DMS153 (cell line): ENCODE results near the gene TMPRSS3.

Experiments used
- DNase-seq: peaks from one replicate; lab custom pipeline; 2025; lab: John Stamatoyannopoulos, UW

The TMPRSS3 gene

GRCh38 chr21:42350927-42351426 is 44.9 kb downstream of the TMPRSS3 start, which contains the start of gene TFF2:
TSS of gene TFF2 (minus strand) at chr21:42350994. CDS start at chr21:42350957, 37 bp downstream.
- no peak for DNase-seq

- no peak for DNase-seq
Measured at GRCh38 chr21:42350318-42350910, 45.4 kb downstream of the TMPRSS3 start.

DNA sequence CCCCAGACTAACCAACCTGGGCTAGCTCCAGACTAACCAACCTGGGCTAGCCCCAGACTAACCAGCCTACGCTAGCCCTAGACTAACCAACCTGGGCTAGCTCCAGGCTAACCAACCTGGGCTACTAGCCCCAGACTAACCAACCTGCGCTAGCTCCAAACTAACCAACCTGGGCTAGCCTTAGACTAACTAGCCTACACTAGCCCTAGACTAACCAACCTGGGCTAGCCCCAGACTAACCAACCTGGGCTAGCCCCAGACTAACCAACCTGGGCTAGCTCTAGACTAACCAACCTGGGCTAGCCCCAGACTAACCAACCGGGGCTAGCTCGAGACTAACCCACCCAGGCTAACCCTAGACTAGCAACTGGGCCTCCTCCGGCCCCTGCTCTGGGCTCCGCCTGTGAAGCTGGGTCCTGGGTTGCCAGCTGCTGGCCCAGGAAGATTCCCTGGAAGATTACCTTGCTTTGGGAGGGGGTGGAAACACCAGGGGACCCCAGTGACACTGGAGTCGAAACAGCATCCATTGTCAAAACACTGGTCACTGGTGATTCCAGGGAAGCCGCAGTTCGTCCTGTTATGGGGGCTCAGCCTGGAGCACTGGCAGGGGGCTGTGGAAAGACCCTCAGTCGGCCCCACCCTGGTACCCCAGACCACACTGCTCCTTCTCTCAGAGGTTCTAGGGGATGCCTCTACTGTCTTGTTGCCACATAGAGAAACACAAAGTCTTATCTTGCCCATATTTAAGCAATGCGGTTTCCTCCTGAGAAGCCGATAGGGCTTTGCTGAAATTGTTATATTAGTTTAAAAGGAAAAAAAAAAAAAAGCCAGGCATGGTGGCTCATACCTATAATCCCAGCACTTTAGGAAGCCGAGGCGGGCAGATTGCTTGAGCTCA is 46.2 kb downstream of the TMPRSS3 start:
- no peak for DNase-seq

- no peak for DNase-seq
Measured at GRCh38 chr21:42348762-42349161, 47.1 kb downstream of the TMPRSS3 start.

DNA sequence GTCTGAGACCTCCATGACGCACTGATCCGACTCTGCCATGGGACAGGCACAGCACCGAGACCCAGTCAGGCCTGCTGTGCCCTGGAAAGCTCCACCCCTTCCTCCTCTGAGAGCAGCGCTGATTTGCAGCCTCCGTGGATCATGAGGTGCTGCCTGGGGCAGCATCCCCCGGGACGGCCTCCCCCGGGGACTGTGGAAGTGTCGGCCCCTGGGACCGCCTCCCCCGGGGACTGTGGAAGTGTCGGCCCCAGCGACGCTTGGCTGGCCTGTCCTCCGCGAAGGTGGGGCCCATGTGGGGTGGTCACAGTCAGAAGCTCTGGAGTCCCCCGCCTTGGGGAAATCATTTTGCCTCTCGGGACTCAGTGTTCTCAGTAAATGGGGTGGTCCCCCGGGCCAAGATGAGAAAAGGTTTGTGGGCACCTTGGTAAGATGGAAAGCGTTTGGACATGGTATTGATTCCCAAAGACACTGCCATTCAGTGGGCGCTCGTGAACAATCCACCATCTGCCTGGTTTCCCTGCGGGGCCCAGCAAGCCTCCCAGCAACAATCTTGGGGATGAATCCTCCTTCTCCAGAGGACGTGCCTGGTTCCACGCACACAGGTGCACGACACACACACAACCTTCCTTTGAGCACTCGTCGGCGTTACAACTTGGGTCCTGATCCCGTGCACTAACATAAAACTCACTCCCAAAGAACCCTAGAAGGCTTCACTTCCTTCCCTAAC is 48.1 kb downstream of the TMPRSS3 start:
- no peak for DNase-seq

DNA sequence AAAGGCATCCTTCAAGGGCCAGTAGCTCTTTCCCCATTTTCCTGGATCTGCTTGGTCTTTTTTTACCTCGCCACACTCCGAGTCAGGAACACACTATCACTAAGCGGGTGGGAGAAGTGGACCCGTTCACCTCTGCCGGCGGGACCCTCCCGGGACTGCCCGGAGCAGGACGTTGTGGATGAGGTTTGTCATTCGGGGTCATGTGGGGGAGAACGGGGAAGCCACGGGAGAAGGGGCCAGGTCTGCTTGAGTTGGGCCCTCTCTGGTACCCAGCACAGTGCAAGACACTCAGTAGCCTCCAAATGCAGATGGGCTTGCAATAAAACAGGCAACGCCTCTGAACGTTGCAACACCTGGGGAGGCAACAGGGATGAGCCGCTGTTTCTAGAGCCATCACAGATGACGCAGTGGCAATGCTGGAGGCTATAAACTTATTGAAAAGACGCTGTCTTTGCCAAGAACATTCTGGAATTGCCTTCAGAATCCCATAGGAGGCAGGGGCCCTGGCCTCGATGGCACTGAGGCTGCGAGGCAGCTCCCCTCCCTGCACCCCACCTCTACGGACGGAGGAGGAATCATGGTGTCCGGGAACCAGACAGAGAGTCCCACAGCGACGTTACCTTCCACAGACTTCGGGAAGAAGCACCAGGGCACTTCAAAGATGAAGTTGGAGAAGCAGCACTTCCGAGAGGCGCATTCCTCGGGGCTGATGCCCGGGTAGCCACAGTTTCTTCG is 48.8 kb downstream of the TMPRSS3 start:
- DNase-seq: no peak

DNA sequence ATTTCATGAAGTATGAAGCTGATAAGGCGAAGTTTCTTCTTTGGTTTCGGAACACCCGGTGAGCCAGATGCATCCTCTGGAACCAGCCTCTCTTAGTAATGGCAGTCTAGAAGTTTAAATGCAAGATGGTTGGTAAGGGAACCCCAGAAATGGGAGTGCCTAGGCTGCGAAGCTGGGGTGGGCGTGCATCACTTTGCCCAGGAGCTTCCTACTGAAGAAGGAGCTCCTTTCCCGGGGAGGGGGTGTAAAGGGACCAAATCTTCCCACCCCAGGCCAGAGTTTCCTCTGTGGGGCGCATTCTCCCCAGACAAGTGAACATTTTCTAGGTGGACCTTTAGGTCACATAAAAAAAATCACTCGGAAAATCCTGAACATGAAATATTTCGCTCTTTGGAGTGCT is 49.4 kb downstream of the TMPRSS3 start:
- no peak for DNase-seq

DNA sequence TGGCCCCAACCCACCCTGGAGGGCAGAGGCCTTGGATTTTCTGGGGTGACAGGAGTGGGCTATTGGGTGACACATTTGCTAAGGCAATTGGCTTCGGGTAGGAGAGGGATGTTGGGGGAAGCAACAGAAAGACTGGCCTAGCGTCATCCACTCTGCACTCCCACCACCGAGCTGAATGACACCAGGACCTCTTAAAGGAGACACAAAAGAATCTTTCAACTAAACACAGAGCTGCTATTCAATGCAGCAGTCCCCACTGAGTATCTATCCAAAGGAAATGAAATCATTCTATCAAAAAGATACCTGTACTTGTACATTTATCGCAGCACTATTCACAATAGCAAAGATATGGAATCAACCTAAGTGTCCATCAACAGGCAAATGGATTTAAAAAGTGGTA is 51.2 kb downstream of the TMPRSS3 start:
- DNase-seq: no peak

DNA sequence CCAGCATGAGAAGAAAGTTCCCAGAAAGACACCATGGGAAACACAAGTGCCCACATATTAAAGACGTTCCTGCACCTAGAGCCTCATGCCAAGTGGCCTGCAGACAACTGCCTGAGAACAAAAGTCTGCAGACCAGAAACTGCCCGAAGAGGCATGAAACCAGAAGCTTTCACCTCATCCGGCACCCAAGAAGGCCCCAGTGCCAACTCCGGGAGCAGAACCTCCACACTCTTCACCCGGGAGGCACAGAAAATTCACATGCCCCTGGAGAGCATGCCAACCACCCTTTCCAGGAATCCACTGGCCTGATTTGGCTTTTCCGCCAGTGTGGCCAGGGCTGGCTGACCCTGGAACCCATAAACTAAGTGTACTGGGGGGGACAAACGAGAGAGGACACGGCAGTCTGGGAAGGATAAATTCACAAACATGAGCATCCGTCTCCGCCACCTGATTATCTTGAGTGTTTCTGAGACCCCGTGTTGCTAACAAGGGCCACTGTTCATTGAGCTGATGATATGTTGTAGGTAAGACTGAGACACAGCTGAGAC is 51.8 kb downstream of the TMPRSS3 start:
- DNase-seq: no peak

GRCh38 chr21:42343556-42343955 is 52.3 kb downstream of the TMPRSS3 start:
- no peak for DNase-seq

GRCh38 chr21:42343101-42343500 is 52.8 kb downstream of the TMPRSS3 start:
- no peak for DNase-seq

DNA sequence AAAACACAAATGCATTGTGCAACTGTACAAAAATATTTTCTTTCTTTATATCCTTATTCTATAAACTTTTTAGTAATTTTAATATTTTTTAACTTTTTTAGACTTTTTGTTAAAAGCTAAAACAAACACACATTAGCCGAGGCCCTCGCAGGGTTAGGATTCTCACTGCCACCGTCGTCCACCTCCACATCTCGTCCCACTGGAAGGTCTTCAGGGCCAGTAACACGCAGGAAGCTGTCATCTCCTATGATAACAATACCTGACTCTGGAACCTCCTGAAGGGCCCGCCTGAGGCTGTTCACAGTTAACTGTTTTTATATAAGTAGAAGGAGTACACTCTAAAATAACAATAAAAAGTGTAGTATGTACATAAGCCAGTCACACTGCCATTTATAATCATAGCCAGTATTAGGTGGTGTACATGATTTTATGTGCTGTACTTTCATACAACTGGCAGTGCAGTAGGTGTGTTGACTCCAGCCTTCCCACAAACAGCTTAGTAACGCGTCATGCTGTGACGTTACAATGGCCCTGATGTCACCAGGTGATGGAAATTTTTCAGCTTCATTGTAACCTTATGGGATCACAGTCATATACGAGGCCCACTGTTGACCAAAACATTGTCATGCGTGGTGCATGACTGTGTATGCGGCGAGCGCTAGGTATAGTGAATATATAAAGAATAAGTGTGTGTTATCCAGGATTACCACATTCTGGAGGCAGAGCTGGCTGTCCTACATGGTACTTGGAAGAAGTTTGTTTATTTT is 53.9 kb downstream of the TMPRSS3 start:
- DNase-seq: peak; percentile 38

DNA sequence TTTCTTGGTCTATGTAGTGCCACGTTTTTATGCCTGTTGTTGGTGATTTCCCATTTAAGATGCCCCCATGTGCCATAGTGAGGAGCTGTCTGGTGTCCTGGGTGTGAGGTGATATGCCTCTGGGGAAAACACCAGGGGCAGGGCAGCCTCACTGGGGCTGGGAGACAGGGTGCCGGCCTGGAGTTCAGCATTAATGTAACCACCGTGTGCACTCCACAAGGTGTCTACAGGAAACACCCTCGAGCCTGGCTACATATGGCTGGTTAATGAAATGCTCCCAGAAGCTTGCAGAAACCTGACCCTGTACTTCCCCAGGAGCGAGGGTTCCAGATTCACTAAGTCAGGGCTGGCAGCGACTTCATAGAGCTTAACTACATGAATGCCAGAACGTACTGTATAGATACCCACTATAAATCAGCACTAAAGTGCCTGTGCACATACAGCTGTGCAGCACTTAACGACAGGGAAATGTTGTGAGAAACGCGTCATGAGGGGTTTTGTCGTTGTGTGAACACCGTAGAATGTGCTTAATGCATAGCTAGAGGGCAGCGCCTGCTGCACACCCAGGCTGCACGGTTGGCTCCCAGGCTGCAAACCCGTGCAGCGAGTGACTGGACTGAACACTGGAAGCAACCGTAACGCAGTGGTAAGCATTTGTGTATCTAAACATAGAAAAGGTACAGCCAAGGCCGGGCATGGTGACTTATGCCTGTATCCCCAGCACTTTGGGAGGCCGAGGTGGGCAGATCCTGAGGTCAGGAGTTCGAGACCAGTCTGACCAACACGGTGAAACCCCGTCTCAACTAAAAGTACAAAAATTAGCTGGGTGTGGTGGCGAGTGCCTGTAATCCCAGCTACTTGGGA is 55.4 kb downstream of the TMPRSS3 start:
- peak; percentile 47 for DNase-seq

- no peak for DNase-seq
Measured at GRCh38 chr21:42338729-42339715, 56.8 kb downstream of the TMPRSS3 start.

GRCh38 chr21:42337830-42338728 is 57.8 kb downstream of the TMPRSS3 start:
- peak; percentile 87 for DNase-seq

DNA sequence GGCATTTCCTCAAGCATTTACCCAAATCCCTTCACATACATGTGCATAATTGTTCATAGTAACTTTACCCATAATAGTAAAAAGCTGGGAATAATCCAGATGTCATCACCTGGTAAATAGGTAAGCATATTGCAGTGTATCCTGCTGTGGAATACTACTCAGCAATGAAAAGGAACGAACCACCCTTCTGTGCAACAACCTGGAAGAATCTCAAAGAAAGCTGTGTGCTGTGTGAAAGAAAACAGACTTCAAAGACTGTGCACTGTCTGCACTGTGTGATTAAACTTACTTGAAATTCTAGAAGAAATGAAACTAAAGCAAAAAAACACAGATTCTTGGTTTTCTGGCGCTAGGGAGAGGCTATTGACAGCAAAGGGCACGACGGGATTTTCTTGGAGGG is 58.6 kb downstream of the TMPRSS3 start:
- no peak for DNase-seq

DNA sequence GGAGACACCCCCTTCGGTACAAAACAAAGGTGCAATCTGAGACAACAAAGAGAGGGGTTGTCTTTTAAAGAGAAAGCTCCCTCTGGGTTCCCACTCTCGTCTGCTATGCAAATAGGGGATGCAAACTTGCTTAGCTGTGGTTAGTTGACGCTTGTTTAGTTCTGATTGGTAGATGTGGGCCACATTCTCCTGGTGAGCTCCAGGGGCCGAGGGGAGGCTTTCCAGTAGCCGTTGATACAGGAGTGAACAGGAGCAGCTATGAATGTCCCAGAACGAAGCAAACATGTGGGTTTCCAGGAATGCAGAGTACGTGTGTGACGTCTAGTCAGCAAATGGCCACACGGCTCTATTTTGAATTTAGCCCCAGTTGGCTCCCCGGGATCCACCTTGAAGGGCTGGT is 59.8 kb downstream of the TMPRSS3 start:
- DNase-seq: no peak
